ENCODE measurements around the gene ARVCF. TPM values are rescaled to one million over a fixed set of nuclear protein-coding genes. Genes with fewer than 3 reads are reported as not detected.

The ARVCF gene
- total and polyA plus RNA-seq, 2 donors (not counting 3 experiments of a cell fraction or from before 2014, with no cell fraction given): 81.3 to 105 TPM

DNA sequence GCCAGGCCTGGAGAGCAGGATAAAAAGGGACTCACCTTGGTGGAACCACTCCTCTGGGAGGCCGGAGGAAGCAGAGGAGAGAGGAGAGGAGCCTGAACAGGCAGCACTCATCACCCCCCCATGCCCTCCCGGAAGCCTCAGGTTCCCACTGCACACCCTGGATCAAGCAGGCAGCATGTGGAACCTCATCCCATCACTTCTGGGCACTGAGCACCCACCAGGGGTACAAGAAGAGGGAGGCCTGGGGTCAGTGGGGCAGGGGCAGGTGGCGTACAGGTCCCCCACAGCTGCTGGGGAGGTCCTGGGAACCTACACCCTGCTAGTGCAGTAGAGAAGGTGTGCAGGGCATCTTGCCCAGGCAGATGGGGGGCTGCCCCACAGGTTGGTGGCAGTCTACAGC is 40.0 kb downstream of the ARVCF start:
- H3K79me2 ChIP-seq (ENCODE audit: control insufficient read depth, insufficient read depth, low read length): no peaks in the 10 kb centered on the region
- dilution Hi-C loops (cut with MboI; ENCODE audit: extremely low pct_ligation_motif_present, low sequenced_read_pairs) (no loop called here), intact Hi-C loops (cut with micrococcal nuclease) (no loop called here)
- no peaks in the 10 kb centered on the region for H4K20me1 ChIP-seq (replicated peaks; ENCODE audit: control insufficient read depth, extremely low read depth, insufficient read depth, low read length)
- H3K27me3 ChIP-seq (ENCODE audit: control insufficient read depth in 2 of 2, insufficient read depth in 2 of 2, low read length in 2 of 2): no peaks in the 10 kb centered on the region
- H3K4me2 ChIP-seq (ENCODE audit: insufficient read depth, low read length): no peak overlapping the region
- POLR2A ChIA-PET: no interaction called here
- CTCF ChIA-PET: interaction anchor here (1.5 to 4.6 kb wide), 2 partner anchors 10 to 36 kb away, joined by 3 to 26 read pairs; no protein-coding TSS in a partner anchor
- no peak overlapping the region for H3K9ac ChIP-seq (replicated peaks; ENCODE audit: extremely low read depth, insufficient read depth, low read length)
- H3K36me3 ChIP-seq (ENCODE audit: control insufficient read depth in 2 of 2, extremely low read depth in 1 of 2, insufficient read depth in 2 of 2, low read length in 2 of 2): peaks cover 8 to 62% of the 10 kb centered on the region in 2 experiments
- FAIRE-seq (no peak), DNase-seq (ENCODE audit: low read depth, low spot score) (no peak)
- H3K4me1 ChIP-seq (ENCODE audit: control insufficient read depth, extremely low read depth, insufficient read depth, low read length): peaks cover 19% of the 10 kb centered on the region
- no peak overlapping the region for H3K27ac ChIP-seq (ENCODE audit: insufficient read depth, low read depth, low read length)
- H3K9me3 ChIP-seq (replicated peaks; ENCODE audit: control insufficient read depth, insufficient read depth, low read length): no peaks in the 10 kb centered on the region
- H2AFZ ChIP-seq (ENCODE audit: low read depth, low read length): no peak overlapping the region
- no peaks in the 10 kb centered on the region for H3K9me1 ChIP-seq (replicated peaks; ENCODE audit: control insufficient read depth, extremely low read depth, insufficient read depth, low read length)
- no peak overlapping the region for H3K4me3 ChIP-seq (replicated peaks in 1 of 3; ENCODE audit: insufficient read depth in 1 of 3, low read depth in 1 of 3, low read length in 3 of 3)
- no peak for TF ChIP-seq CTCF (IDR thresholded peaks at IDR 0.05; ENCODE audit: extremely low read depth in 1 of 2, insufficient read depth in 1 of 2, low read depth in 1 of 2, low read length in 2 of 2)
- TF ChIP-seq GATA2 (IDR thresholded peaks at IDR 0.05; ENCODE audit: insufficient read depth, insufficient read length, low read depth, low read length): no peak
- no peak for TF ChIP-seq MYC (IDR thresholded peaks at IDR 0.05; ENCODE audit: low read depth, low read length)
- no peak for TF ChIP-seq POLR2AphosphoS5 (IDR thresholded peaks at IDR 0.05; ENCODE audit: insufficient read depth, low read depth, low read length)
- TF ChIP-seq FOS (IDR thresholded peaks at IDR 0.05; ENCODE audit: borderline replicate concordance, insufficient read depth, low read length): no peak
- no TSS peak for BruUV-seq (replicated peaks)

DNA sequence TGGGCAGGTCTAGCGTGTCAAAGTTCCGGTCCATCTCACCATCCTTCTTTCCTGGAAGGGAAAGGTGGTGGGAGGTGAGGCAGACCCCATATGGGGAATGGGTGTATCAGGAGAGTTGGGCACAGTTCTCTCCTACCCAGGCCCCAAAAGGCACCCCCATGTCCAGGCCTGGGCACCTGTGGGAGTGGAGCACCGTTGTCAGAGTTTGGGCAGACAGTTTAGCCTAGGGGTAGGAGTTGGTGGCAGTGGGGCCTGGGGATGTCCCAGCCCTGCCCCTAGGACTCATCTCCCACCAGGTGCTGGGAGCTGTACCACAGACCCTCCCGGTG is 41.0 kb downstream of the ARVCF start:
- FAIRE-seq: no peak
- ChIA-PET POLR2A (interaction anchor here (2.0 kb wide), 1 partner anchor 38 kb away, joined by 8 read pairs; no protein-coding TSS in a partner anchor), CTCF (interaction anchor here (1.0 to 12.2 kb wide), 5 partner anchors 8 to 45 kb away, joined by 3 to 304 read pairs (median 10); partner anchors contain the start of gene TANGO2)
- Histone ChIP-seq H3K9me1 (replicated peaks; ENCODE audit: control insufficient read depth, extremely low read depth, insufficient read depth, low read length) (no peaks in the 10 kb centered on the region), H3K9me3 (replicated peaks; ENCODE audit: control insufficient read depth, insufficient read depth, low read length) (no peaks in the 10 kb centered on the region), H4K20me1 (replicated peaks; ENCODE audit: control insufficient read depth, extremely low read depth, insufficient read depth, low read length) (no peaks in the 10 kb centered on the region), H3K9ac (replicated peaks; ENCODE audit: extremely low read depth, insufficient read depth, low read length) (peak overlapping the region; percentile 21), H3K79me2 (ENCODE audit: control insufficient read depth, insufficient read depth, low read length) (no peaks in the 10 kb centered on the region), H3K4me2 (ENCODE audit: insufficient read depth, low read length) (peak overlapping the region; percentile 7), H3K4me3 (replicated peaks in 1 of 3; ENCODE audit: insufficient read depth in 1 of 3, low read depth in 1 of 3, low read length in 3 of 3) (no peak overlapping the region), H3K36me3 (ENCODE audit: control insufficient read depth in 2 of 2, extremely low read depth in 1 of 2, insufficient read depth in 2 of 2, low read length in 2 of 2) (peaks cover 16 to 60% of the 10 kb centered on the region in 2 experiments), H3K27me3 (ENCODE audit: control insufficient read depth in 2 of 2, insufficient read depth in 2 of 2, low read length in 2 of 2) (no peaks in the 10 kb centered on the region), H3K4me1 (ENCODE audit: control insufficient read depth, extremely low read depth, insufficient read depth, low read length) (peaks cover 19% of the 10 kb centered on the region), H3K27ac (ENCODE audit: insufficient read depth, low read depth, low read length) (peak overlapping the region; percentile 65), H2AFZ (ENCODE audit: low read depth, low read length) (no peak overlapping the region)
- TF ChIP-seq POLR2AphosphoS5 (IDR thresholded peaks at IDR 0.05; ENCODE audit: insufficient read depth, low read depth, low read length): no peak
- no peak for TF ChIP-seq JUN (IDR thresholded peaks at IDR 0.05; ENCODE audit: borderline replicate concordance, insufficient read depth, insufficient read length, low read depth)
- TF ChIP-seq MYC (IDR thresholded peaks at IDR 0.05; ENCODE audit: low read depth, low read length): no peak
- no peak for TF ChIP-seq CTCF (IDR thresholded peaks at IDR 0.05; ENCODE audit: extremely low read depth in 1 of 2, insufficient read depth in 1 of 2, low read depth in 1 of 2, low read length in 2 of 2)
- TF ChIP-seq POLR2A (IDR thresholded peaks at IDR 0.05; ENCODE audit: low read depth, low read length): no peak
- TF ChIP-seq MAX (IDR thresholded peaks at IDR 0.05; ENCODE audit: insufficient read depth, insufficient read length): no peak
- TF ChIP-seq EZH2 (IDR thresholded peaks at IDR 0.05; ENCODE audit: borderline replicate concordance, low read depth, low read length, severe bottlenecking): no peak
- TF ChIP-seq GATA2 (IDR thresholded peaks at IDR 0.05; ENCODE audit: insufficient read depth, insufficient read length, low read depth, low read length): no peak
- no peak for TF ChIP-seq FOS (IDR thresholded peaks at IDR 0.05; ENCODE audit: borderline replicate concordance, insufficient read depth, low read length)
- intact Hi-C loops (cut with micrococcal nuclease): loop anchor here (1.0 to 2.0 kb wide), 3 partner anchors 11 to 38 kb away; no protein-coding TSS in a partner anchor
- no peak for DNase-seq (ENCODE audit: low read depth, low spot score)
- dilution Hi-C loops (cut with MboI; ENCODE audit: extremely low pct_ligation_motif_present, low sequenced_read_pairs): no loop called here
- BruUV-seq (replicated peaks): TSS peak; percentile 48

Data from endothelial cell of umbilical vein (primary cell).